ENCODE results near the gene ASTL.

DNA sequence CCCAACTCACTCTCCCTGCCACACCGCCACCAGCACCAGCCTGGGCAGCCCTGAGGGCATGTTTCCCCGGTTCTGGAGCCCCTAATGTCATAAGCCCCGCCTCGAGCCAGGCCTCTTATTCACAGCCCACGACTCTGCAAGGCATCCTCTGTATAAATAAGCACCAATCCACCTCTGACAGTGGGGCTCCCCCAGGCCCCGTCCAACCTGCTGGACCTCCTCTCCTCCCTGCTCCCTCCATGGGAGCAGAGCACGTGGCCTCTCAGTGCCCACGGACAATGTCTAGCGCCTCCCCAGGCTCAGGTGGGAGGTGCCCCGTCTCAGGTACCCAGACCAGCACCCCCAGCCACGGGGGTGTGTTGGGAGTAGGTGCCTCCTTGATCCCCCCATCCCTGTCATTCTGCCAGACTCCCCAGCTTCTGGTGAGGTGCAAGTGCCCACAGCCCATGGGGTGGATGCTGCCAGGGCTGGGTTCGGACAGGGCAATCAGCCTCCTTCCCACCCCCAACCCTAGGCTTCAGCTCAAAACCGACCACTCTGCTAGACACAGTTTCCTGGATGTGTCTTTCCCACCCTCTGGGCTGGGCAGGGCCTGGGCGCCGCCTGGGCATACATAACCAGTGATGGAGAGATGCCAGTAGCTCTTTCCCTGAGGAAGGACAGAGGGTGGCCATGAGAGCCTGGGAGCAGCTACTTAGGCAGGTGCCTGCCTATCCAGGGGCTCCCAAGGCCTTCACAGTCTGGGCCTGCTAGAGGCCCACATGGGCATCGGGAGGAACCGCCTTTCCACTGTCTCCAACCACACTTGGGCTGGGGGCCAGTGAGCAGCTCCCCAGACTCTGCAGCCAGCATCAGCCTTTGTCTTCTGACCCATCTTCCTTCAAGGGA, 20.4 kb downstream of the ASTL start:
- TF ChIP-seq REST (IDR thresholded peaks at IDR 0.05; ENCODE audit: low read depth), result no peak
- TF ChIP-seq TAF1 (IDR thresholded peaks at IDR 0.05; ENCODE audit: low read depth), result no peak
- TF ChIP-seq EP300 (IDR thresholded peaks at IDR 0.05; ENCODE audit: borderline replicate concordance), result no peak
- TF ChIP-seq RAD21 (IDR thresholded peaks at IDR 0.05; ENCODE audit: low read depth), result no peak
- no peak for TF ChIP-seq CEBPB (IDR thresholded peaks at IDR 0.05)
- no peak for TF ChIP-seq FOXM1 (IDR thresholded peaks at IDR 0.05; ENCODE audit: borderline replicate concordance, low read depth)
- peak; percentile 80 for TF ChIP-seq USF1 (IDR thresholded peaks at IDR 0.05)
- no peak for TF ChIP-seq YY1 (IDR thresholded peaks at IDR 0.05; ENCODE audit: low read depth)
- TF ChIP-seq MAX (IDR thresholded peaks at IDR 0.05), result peak; percentile 83
- TF ChIP-seq TCF12 (IDR thresholded peaks at IDR 0.05; ENCODE audit: low read depth), result no peak
